Spleen (tissue), 11 donors: Measurements from ENCODE around the gene CCDC134. TPM values are rescaled to one million over a fixed set of nuclear protein-coding genes. Genes with fewer than 3 reads are reported as not detected.

Source experiments
- DNase-seq: peaks from one replicate; pipeline ENCODE4 v3.0.0-alpha.2; 2020
- H3K27ac ChIP-seq, 8 donors: fragments of 200-600 bp; sonication (generic) in 7 of 8; 1 replicate in 4 of 8; 2 replicates in 4 of 8; pipeline versions ENCODE4 v1.5.0 to v1.8.0; 2016 to 2021; ENCODE audit warnings: inconsistent platforms in 4 of 8, mild to moderate bottlenecking in 4 of 8, moderate library complexity in 1 of 8
- H3K27me3 ChIP-seq, 7 donors: fragments of 200-600 bp; sonication (generic) in 6 of 7; replicated peaks in 1 of 7; 1 replicate in 4 of 7; 2 replicates in 3 of 7; pipeline versions ENCODE4 v1.5.0 to v1.8.0; 2016 to 2021; ENCODE audit warnings: inconsistent platforms in 3 of 7, mild to moderate bottlenecking in 1 of 7
- H3K36me3 ChIP-seq, 6 donors: fragments of 200-600 bp; sonication (generic) in 5 of 6; 1 replicate in 4 of 6; 2 replicates in 2 of 6; pipeline versions ENCODE4 v1.5.0 to v1.8.0; 2016 to 2021; ENCODE audit warnings: inconsistent platforms in 2 of 6
- H3K4me1 ChIP-seq, 6 donors: fragments of 200-600 bp; sonication (generic) in 5 of 6; 1 replicate in 3 of 6; 2 replicates in 3 of 6; pipeline versions ENCODE4 v1.5.0 to v1.8.0; 2016 to 2021; ENCODE audit warnings: inconsistent platforms in 3 of 6
- H3K4me3 ChIP-seq, 8 donors: fragments of 200-600 bp; sonication (generic) in 7 of 8; 1 replicate in 4 of 8; 2 replicates in 4 of 8; pipeline versions ENCODE4 v1.5.0 to v1.8.0; 2016 to 2021; ENCODE audit warnings: inconsistent platforms in 4 of 8, mild to moderate bottlenecking in 4 of 8, moderate library complexity in 2 of 8
- H3K9me3 ChIP-seq, 8 donors: fragments of 200-600 bp; sonication (generic) in 7 of 8; 1 replicate in 4 of 8; 2 replicates in 4 of 8; pipeline versions ENCODE4 v1.5.0 to v1.8.0; 2016 to 2021; ENCODE audit warnings: inconsistent platforms in 4 of 8
- CTCF ChIP-seq, 11 experiments: fragments of 200-600 bp in 7 of 11; fragments of 450-650 bp in 4 of 11; sonication (generic) in 4 of 11; IDR thresholded peaks in 8 of 11; conservative IDR thresholded peaks in 3 of 11; 1 replicate in 7 of 11; 2 replicates in 4 of 11; pipeline versions ENCODE4 v1.4.0 to v1.8.0; 2016 to 2021; ENCODE audit warnings: antibody characterized with exemption in 11 of 11, inconsistent platforms in 4 of 11, mild to moderate bottlenecking in 1 of 11
- POLR2A ChIP-seq, 3 donors: fragments of 450-650 bp; IDR thresholded peaks; one replicate each; pipeline ENCODE4 v1.5.1; 2017; ENCODE audit warnings: antibody characterized with exemption in 3 of 3, mild to moderate bottlenecking in 1 of 3
- POLR2AphosphoS5 ChIP-seq, 3 donors: sonication (generic); formaldehyde crosslinking; IDR thresholded peaks; one replicate each; pipeline ENCODE4 v1.5.1; 2017; ENCODE audit warnings: antibody characterized with exemption in 3 of 3
- WGBS, 5 donors: extraction: QIAGEN DNeasy Blood & Tissue Kit in 3 of 5; methylation state at CpG; one replicate each; pipeline versions ENCODE4 v1.1.5 to v1.1.7; 2013 to 2018; 5-methylcytosine and 5-hydroxymethylcytosine counted together
- intact Hi-C: fragments of 100-400 bp; cut with DNase I; formaldehyde crosslinking; loops from one replicate; pipeline ENCODE4 v1.15.0; 2023; ENCODE audit warnings: low total_unique reads
- polyA plus RNA-seq, 3 donors: library from polyadenylated mRNA; stranded (reverse); fragments of 200-250 nt; gene quantifications; one replicate each; pipeline ENCODE4 v1.2.1, GENCODE V29; 2013
- total RNA-seq, 7 donors: library from RNA; depleted of rRNA in 3 of 7; stranded (reverse); fragments of >200 nt in 3 of 7; fragmentation: NEBNext Ultra II Directional in 4 of 7; extraction: Animal tissue kit (Norgen Biotek cat#: 25700) in 4 of 7; gene quantifications; one replicate each; pipeline versions ENCODE4 v1.1.0 to v1.2.1, GENCODE V29; 2016 to 2021
- donor health status: healthy with polysubstance abuse.
- donor health status: DM: no; HTN: no; CAD: no; lungs with moderate emphysema.
- donor health status: DM: no; HTN: no; CAD: no.
- donor health status: Bipolar disorder and iron deficiency.
- donor health status: healthy.
- donor health status: DM: no; HTN: no; CAD: no.
- donor health status: DM: yes; HTN: yes; CAD: no.

Gene CCDC134
- total and polyA plus RNA-seq, 10 donors: 0.54 to 11.8 (median 9.3) TPM

- H3K27me3 ChIP-seq: no peaks in the 10 kb centered on the region
- WGBS, 5 donors: 5 to 20% (median 13%) methylated on average over 19 to 38 of the region's 38 CpGs
Observed at GRCh38 chr22:41799486-41800347, 762 bp upstream of the CCDC134 start.

GRCh38 chr22:41801147-41801819, 804 bp downstream of the CCDC134 start:
- peaks cover 5 to 52% (median 23%) of the 10 kb centered on the region in 6 donors for H3K4me1 ChIP-seq
- no peak for TF ChIP-seq POLR2AphosphoS5 (IDR thresholded peaks at IDR 0.05)
- no peak for TF ChIP-seq CTCF (IDR thresholded peaks at IDR 0.05 in 8 of 11, conservative IDR thresholded peaks at IDR 0.05 in 3 of 11)
- TF ChIP-seq POLR2A (IDR thresholded peaks at IDR 0.05): no peak
- WGBS, 5 donors: 32 to 41% (median 37%) methylated on average over 4 of the region's 4 CpGs
- H3K4me3 ChIP-seq: peak overlapping the region; percentile 55 to 93 (median 84)
- H3K9me3 ChIP-seq: no peaks in the 10 kb centered on the region
- no peak for DNase-seq
- no peaks in the 10 kb centered on the region for H3K36me3 ChIP-seq
- peak overlapping the region in 7 of 8 donors; percentile 85 to 98 (median 94) for H3K27ac ChIP-seq
- no peaks in the 10 kb centered on the region for H3K27me3 ChIP-seq
- intact Hi-C loops: no loop called here

More at GRCh38 chr22:41799486-41800347, 762 bp upstream of the CCDC134 start:
- intact Hi-C loops: no loop called here
- DNase-seq: peak; percentile 84
- Histone ChIP-seq H3K36me3 (peaks cover 0 to 14% (median 2%) of the 10 kb centered on the region in 6 donors), H3K27ac (peak overlapping the region; percentile 85 to 98 (median 94)), H3K4me1 (peaks cover 5 to 52% (median 23%) of the 10 kb centered on the region in 6 donors), H3K9me3 (no peaks in the 10 kb centered on the region), H3K4me3 (peak overlapping the region; percentile 55 to 93 (median 84))
- no peak for TF ChIP-seq POLR2A (IDR thresholded peaks at IDR 0.05)
- no peak for TF ChIP-seq CTCF (IDR thresholded peaks at IDR 0.05 in 8 of 11, conservative IDR thresholded peaks at IDR 0.05 in 3 of 11)
- no peak for TF ChIP-seq POLR2AphosphoS5 (IDR thresholded peaks at IDR 0.05)

- no peak overlapping the region for H3K27ac ChIP-seq
- no peak for DNase-seq
- H3K4me3 ChIP-seq: peak overlapping the region in 4 of 8 donors; percentile 67 to 93 (median 88)
- intact Hi-C loops: no loop called here
- H3K27me3 ChIP-seq: no peaks in the 10 kb centered on the region
- H3K36me3 ChIP-seq: no peaks in the 10 kb centered on the region
- H3K9me3 ChIP-seq: no peaks in the 10 kb centered on the region
- peaks cover 5 to 52% (median 23%) of the 10 kb centered on the region in 6 donors for H3K4me1 ChIP-seq
- WGBS, 5 donors: 44 to 75% (median 56%) methylated on average over 2 of the region's 2 CpGs
- no peak for TF ChIP-seq CTCF (IDR thresholded peaks at IDR 0.05 in 8 of 11, conservative IDR thresholded peaks at IDR 0.05 in 3 of 11)
Observed at GRCh38 chr22:41801886-41802285, 1.4 kb downstream of the CCDC134 start.

GRCh38 chr22:41805639-41806038, 5.2 kb downstream of the CCDC134 start:
- peaks cover 0 to 35% (median 15%) of the 10 kb centered on the region in 6 donors for H3K4me1 ChIP-seq
- H3K27ac ChIP-seq: no peak overlapping the region
- H3K27me3 ChIP-seq: no peaks in the 10 kb centered on the region
- H3K4me3 ChIP-seq: no peak overlapping the region
- no peaks in the 10 kb centered on the region for H3K9me3 ChIP-seq
- no peak for DNase-seq
- H3K36me3 ChIP-seq: peaks cover 0 to 25% (median 9%) of the 10 kb centered on the region in 6 donors
- intact Hi-C loops: no loop called here
- no peak for TF ChIP-seq CTCF (IDR thresholded peaks at IDR 0.05 in 8 of 11, conservative IDR thresholded peaks at IDR 0.05 in 3 of 11)
- no peak for TF ChIP-seq POLR2A (IDR thresholded peaks at IDR 0.05)
- no peak for TF ChIP-seq POLR2AphosphoS5 (IDR thresholded peaks at IDR 0.05)
